Kidney capillary endothelial cell (primary cell): ENCODE measurements around the gene DEPDC5.

Experiments
- DNase-seq: peaks from one replicate; pipeline ENCODE4 v3.0.0-alpha.2; 2018; ENCODE audit warnings: low spot score

The DEPDC5 gene

DNA sequence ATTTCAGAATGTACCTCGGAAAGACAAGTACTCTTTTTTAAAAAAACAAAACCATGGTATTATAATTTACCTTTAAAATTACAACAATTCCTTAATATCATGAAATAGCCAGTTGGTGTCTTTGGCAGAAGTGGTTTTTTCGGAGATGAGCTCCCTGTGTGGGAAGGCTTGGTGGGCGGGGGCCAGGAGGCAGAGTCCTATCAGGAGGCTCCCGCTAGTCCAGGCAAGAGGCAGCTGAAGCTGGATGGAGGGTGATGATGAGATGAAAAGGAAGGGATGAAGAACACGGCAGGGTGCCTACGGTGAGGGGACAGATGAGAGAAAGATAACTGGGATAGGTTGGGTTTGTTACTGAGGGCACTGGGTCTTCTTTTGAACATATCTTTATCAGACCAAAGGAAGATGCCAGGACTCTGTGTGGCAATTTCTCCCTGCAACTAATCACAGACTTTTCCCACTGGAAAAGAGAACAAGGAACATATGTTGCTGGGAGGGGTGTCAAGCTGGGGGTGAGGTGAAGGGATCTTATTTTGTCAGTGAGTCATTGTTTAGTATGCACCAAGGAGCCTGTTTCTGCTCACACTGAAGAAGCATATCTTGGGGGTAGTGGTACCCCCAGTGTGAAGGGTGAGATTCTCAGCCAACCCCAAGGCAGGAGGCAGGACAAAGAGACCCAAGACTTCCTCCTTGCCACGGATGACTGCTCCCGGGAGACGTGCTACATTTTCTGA lies 99.0 kb downstream of the DEPDC5 start:
- DNase-seq: no peak

DNA sequence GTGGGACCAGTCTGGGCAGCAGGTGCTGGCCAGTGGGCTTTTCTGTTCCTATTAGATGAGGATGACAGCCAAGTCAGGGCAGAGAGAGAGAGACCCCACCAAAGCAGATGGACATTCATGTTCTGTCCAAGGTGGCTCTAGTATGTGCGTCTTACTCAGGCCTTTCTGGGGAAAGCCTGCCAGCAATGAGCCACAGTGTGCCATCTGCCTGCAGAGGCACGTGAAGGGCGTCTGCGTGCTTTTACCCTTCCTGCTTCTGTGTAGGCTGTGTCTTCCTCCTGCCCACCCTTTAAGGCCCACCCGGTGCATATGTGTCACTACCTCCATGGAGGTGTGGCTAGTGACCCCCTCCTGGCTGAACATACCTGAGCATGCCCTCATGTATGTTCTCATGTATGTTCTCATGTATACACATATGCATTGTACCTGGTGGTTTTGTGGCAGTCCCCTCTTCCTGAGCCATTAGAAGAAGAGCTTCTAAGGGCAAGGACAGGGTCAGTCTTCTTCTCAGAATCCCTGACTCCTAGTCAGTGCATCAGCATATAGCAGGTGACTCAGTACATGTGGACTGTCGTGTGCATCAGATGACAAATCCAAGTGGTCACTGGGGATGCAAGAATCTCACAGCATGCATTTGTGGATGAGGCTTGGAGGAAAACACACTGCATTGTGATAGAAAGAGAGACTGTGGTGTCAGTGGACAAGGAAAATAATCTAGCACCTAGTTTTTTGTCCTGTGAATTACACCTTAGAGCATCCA lies 100.1 kb downstream of the DEPDC5 start:
- no peak for DNase-seq

- no peak for DNase-seq
These were observed 103.4 kb downstream of the DEPDC5 start for GRCh38 chr22:31857247-31857646.

- DNase-seq: no peak
These were observed 107.5 kb downstream of the DEPDC5 start for GRCh38 chr22:31861226-31861840.

GRCh38 chr22:31866918-31867317 lies 113.1 kb downstream of the DEPDC5 start:
- no peak for DNase-seq

DNA sequence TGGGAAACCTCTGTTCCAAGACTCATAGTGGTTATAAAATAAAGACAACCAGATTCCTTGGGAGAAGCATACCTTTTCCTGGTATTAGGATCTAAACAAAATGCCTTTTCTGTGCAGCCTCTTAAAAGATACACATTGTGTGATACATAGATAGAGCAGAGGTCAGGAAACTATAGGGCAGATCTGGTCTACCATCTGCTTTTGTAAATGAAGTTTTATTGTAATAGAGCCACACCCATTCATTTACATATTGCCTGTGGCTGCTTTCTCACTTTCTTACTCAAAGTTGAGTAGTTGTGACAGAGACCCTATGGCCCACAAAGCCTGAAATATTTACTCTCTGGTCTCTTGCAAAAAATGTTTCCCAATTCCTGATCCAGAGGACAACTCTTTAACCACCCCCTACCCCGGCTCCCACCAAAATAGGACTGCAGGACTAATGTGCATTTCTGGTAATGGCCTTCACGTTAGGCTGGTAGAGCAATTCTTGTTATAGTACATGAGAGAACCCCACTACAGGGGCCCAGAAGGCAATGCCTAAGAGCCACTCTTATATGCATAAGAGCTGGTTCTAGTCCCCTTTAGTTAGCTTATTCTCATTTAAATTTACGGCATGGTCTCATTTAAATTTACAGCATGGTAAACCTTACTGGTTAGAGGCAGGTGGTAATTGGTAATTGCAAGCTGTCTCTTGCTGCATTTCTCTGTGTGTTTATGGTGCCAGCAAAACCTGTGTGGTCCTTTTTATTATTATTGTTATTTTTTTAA lies 113.8 kb downstream of the DEPDC5 start:
- no peak for DNase-seq

DNA sequence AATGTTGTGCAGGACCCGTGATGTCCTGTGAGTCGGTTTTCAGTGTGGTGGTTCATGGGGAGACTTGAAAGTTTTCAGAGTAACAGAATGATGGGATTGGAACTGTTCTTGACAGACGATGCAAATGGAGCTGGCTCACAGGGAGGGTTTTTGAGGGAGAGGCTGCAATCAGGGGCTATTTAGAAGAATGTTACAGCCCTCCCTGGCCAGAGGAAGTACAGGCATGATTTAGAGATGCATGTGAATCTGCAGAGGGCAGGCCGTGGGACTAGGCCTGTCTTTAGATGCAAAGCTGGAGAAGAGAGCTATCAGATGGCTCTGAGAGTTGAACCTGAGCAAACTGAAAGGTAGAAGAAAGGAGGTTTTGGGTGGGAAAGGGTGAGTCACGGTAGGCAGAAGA lies 115.9 kb downstream of the DEPDC5 start:
- DNase-seq: no peak

- peak; percentile 95 for DNase-seq
These were observed 117.1 kb downstream of the DEPDC5 start for GRCh38 chr22:31870890-31871289.

DNA sequence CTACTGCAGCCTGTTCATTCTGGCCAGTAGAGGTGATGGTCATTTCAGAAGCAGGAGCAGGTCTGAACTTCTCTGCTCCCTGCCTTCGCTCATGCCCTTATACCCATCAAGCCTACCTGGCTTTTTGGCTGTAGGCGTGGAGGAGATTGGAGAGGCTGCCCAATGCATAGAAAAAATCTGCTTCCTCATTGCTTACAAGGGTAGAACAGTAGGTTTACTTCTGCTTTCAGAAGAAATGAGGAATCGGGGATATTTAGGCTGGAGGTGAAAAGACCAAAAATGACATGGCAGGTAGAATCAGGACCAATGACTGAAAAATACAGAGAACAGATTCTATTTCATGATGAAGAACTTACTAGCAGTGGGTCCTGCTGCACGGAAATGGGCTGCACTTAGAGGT lies 117.7 kb downstream of the DEPDC5 start:
- no peak for DNase-seq

DNA sequence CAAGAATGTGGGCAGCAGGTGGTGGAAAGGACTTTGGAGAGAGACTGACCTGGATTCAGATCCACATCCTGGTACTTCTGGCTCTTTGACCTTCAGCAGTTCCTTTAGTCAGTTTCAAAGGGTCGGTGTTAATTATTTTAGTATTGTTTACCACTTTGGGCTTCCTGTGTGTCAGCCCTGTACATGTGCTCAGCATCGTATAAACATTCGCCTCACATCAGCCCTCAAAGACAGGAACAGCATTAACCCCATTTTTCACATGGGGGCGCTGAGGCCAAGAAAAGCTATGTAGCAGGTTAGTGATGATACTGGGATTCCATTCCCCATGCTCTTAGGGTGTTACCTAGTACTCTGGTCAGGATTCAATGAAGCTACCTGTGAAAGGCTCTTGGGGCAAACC lies 118.4 kb downstream of the DEPDC5 start:
- peak; percentile 49 for DNase-seq

- no peak for DNase-seq
These were observed 121.0 kb downstream of the DEPDC5 start for GRCh38 chr22:31874821-31875220.

- DNase-seq: no peak
These were observed 122.5 kb downstream of the DEPDC5 start for GRCh38 chr22:31876156-31876920.

DNA sequence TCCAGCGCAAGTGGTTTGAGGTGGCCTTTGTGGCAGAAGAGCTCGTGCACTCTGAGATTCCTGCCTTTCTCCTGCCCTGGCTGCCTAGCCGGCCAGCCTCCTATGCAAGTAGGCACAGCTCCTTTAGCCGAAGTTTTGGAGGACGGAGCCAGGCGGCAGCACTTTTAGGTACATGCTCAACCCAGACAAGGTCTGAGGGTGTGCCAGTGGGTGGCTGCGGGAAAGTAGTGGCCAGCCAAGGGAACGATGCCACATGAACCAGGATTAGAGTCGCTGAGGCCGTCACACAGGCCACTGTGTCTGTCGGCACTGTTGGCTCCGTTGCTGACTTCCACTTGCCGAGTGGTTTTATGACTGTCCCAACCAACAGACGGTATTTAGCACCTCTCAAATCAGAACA lies 125.8 kb downstream of the DEPDC5 start:
- no peak for DNase-seq

- no peak for DNase-seq
These were observed 127.4 kb downstream of the DEPDC5 start for GRCh38 chr22:31881200-31881599.

DNA sequence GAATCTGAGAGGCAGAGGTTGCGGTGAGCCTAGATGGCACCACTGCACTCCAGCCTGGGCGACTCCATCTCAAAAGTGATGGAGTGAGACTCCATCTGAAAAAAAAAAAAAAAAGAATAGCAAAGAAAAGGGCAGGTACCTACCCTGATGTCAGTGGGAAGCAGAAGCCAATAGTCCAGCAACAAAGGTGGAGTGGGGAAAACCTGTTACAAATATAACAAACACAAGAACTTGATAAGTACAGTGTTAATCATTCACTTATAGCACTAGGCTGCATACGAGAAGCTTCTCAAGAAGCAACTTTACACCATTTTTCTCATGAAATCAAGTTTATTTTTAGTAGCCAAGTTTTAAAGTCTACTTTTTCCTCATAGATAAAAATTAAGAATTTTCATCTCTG lies 128.0 kb downstream of the DEPDC5 start:
- no peak for DNase-seq

- no peak for DNase-seq
These were observed 129.2 kb downstream of the DEPDC5 start for GRCh38 chr22:31882971-31883370.

- no peak for DNase-seq
These were observed 130.2 kb downstream of the DEPDC5 start for GRCh38 chr22:31883989-31884388.

DNA sequence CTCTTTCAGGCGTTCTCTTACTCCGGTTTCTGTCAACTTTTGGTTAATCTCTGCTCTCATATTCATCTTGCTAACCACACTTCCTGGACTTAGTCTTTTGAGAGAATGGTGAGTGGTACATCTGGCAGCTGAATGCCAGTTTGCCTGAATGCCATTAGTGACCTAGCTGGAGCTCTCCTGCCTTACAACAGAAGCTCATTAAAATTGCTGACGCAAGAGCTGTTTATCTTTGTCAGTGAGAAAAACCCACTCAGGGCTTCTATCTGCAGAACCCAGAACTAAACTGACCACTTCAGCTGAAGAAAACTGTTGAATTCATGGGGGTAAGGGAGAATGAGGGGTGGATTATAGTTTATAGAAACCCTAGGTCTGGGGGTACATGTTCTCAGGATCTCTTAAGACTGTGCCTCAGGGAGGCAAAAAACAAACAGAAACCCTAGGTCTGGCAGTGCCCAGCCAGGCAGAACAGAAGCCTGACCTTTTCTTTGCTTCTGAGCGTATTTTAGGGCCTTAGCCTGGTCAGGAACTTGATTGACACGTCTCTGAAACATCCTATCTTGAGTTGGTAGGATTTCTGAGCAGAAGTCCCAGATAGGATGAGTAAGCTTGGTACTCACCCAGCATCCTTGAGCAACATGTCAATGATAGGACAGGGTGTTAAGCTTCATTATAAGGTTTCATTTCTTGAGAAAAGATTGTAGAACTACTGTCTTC lies 137.7 kb downstream of the DEPDC5 start:
- no peak for DNase-seq

DNA sequence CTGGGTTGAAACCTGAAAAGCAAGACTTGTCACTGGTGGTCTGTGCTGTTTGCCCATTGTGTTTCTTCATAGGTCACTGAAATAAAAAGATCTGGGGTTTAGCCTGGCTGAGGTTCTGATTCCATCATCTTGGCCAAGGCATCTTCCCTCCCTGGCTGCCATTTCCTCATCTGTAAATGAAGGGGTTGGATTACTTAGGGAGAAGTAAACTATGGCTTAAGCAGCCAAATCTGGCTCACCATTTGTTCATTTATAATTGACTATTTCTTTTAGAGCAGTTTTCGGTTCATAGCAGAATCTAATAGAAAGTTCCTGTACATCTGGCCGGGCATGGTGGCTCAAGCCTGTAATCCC lies 138.2 kb downstream of the DEPDC5 start:
- DNase-seq: no peak

GRCh38 chr22:31893460-31893859 lies 139.6 kb downstream of the DEPDC5 start:
- DNase-seq: no peak
